Measurements from ENCODE around the gene KIF23.

Gene KIF23

DNA sequence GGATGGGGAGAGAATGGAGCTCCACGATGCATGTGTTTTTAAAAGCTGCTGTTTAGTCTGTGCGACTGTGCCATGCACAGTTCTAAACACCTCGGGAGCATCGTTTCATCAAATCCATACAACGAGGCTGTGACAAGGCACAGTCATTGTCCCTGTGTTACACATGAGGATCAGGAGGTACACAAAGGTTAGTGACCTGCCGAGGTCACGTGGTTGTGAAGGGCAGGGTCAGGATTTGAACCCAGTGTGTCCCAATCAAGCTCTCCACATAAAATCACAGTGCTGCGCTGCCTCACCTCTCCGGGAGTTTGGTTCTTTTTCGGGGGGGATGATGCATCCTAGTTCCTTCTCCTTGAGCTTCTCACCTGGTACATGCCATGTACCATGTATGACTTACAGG is 18.7 kb upstream of the KIF23 start:
- no peak overlapping the region for H2BK5ac ChIP-seq (ENCODE audit: low read length)
- H3K36me3 ChIP-seq (replicated peaks in 1 of 2; ENCODE audit: control insufficient read depth in 2 of 2, insufficient read depth in 2 of 2, low read length in 2 of 2): no peaks in the 10 kb centered on the region
- H2AK5ac ChIP-seq (ENCODE audit: low read depth, low read length): no peak overlapping the region
- H3K9me3 ChIP-seq (replicated peaks in 1 of 2; ENCODE audit: control insufficient read depth in 2 of 2, insufficient read depth in 1 of 2, low read depth in 1 of 2, low read length in 2 of 2): no peaks in the 10 kb centered on the region
- peaks cover 4 to 15% of the 10 kb centered on the region in 2 donors for H3K4me1 ChIP-seq (ENCODE audit: control insufficient read depth in 2 of 2, insufficient read depth in 1 of 2, low read depth in 1 of 2, low read length in 2 of 2)
- H2AFZ ChIP-seq (ENCODE audit: low read length): peak overlapping the region; percentile 91
- WGBS, 2 donors (ENCODE audit: extremely low coverage in 2 of 2, insufficient read length in 2 of 2, insufficient replicate concordance in 1 of 2): no CpG with 5 or more reads among the region's 10 CpGs
- no peak overlapping the region for H3K27ac ChIP-seq (replicated peaks; ENCODE audit: low read length)
- no peak overlapping the region for H3K4me2 ChIP-seq (ENCODE audit: insufficient read depth, low read length, poor library complexity, severe bottlenecking)
- no peak overlapping the region for H2BK12ac ChIP-seq (ENCODE audit: low read length)
- H3K79me1 ChIP-seq (ENCODE audit: low read depth, low read length): no peaks in the 10 kb centered on the region
- peaks cover 0 to 21% (median 0%) of the 10 kb centered on the region in 3 experiments for H3K27me3 ChIP-seq (ENCODE audit: control insufficient read depth in 3 of 3, insufficient read depth in 3 of 3, low read depth in 1 of 3, low read length in 3 of 3)
- no peak overlapping the region for H2BK15ac ChIP-seq (ENCODE audit: low read length)
- no peak overlapping the region for H3K23ac ChIP-seq (ENCODE audit: low read depth, low read length, poor library complexity)
- no peak overlapping the region for H4K91ac ChIP-seq (ENCODE audit: low read depth, low read length, poor library complexity)
- no peak overlapping the region for H3K18ac ChIP-seq (ENCODE audit: low read length)
- no peak overlapping the region for H3K9ac ChIP-seq (ENCODE audit: low read depth, low read length, poor library complexity)
- no peak for DNase-seq (ENCODE audit: low spot score)
- H3K4ac ChIP-seq (ENCODE audit: low read length): no peak overlapping the region
- H3K4me3 ChIP-seq (ENCODE audit: low read length in 2 of 2): no peak overlapping the region
- H4K8ac ChIP-seq (ENCODE audit: low read depth, low read length): no peak overlapping the region
- H3K14ac ChIP-seq (ENCODE audit: low read length): no peak overlapping the region
- H2BK120ac ChIP-seq (ENCODE audit: low read depth, low read length): no peak overlapping the region

DNA sequence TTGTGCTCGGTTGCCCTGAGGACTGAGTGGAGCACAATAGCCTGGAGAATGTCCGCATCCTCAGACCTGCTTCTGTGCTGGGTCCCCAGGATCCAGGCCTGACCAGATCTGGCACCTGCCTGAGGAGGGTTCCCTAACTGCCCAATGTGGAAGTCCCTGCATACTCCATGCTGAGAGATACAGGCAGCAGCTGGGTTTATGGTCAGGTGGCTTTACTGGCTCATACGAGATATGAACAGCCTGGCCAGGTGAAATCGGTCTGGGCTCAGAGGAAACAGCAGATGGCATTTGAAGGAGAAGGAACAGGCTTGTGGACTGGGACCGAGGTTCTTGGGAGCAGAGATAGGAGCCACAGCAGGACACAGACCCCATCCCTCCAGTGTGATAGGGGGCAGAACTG is 18.2 kb upstream of the KIF23 start:
- peaks cover 4 to 15% of the 10 kb centered on the region in 2 donors for H3K4me1 ChIP-seq (ENCODE audit: control insufficient read depth in 2 of 2, insufficient read depth in 1 of 2, low read depth in 1 of 2, low read length in 2 of 2)
- H2AFZ ChIP-seq (ENCODE audit: low read length): no peak overlapping the region
- H3K36me3 ChIP-seq (replicated peaks in 1 of 2; ENCODE audit: control insufficient read depth in 2 of 2, insufficient read depth in 2 of 2, low read length in 2 of 2): no peaks in the 10 kb centered on the region
- no peak overlapping the region for H3K4ac ChIP-seq (ENCODE audit: low read length)
- H4K91ac ChIP-seq (ENCODE audit: low read depth, low read length, poor library complexity): no peak overlapping the region
- H2BK120ac ChIP-seq (ENCODE audit: low read depth, low read length): no peak overlapping the region
- no peak overlapping the region for H3K14ac ChIP-seq (ENCODE audit: low read length)
- no peak overlapping the region for H4K8ac ChIP-seq (ENCODE audit: low read depth, low read length)
- H3K4me3 ChIP-seq (ENCODE audit: low read length in 2 of 2): no peak overlapping the region
- no peak for DNase-seq (ENCODE audit: low spot score)
- no peak overlapping the region for H3K27ac ChIP-seq (replicated peaks; ENCODE audit: low read length)
- H3K27me3 ChIP-seq (ENCODE audit: control insufficient read depth in 3 of 3, insufficient read depth in 3 of 3, low read depth in 1 of 3, low read length in 3 of 3): peaks cover 0 to 21% (median 0%) of the 10 kb centered on the region in 3 experiments
- no peak overlapping the region for H3K9ac ChIP-seq (ENCODE audit: low read depth, low read length, poor library complexity)
- H3K79me1 ChIP-seq (ENCODE audit: low read depth, low read length): no peaks in the 10 kb centered on the region
- WGBS, 2 donors (ENCODE audit: extremely low coverage in 2 of 2, insufficient read length in 2 of 2, insufficient replicate concordance in 1 of 2): no CpG with 5 or more reads among the region's 5 CpGs
- no peak overlapping the region for H2AK5ac ChIP-seq (ENCODE audit: low read depth, low read length)
- no peak overlapping the region for H2BK12ac ChIP-seq (ENCODE audit: low read length)
- no peak overlapping the region for H3K18ac ChIP-seq (ENCODE audit: low read length)
- H2BK15ac ChIP-seq (ENCODE audit: low read length): no peak overlapping the region
- no peak overlapping the region for H2BK5ac ChIP-seq (ENCODE audit: low read length)
- no peaks in the 10 kb centered on the region for H3K9me3 ChIP-seq (replicated peaks in 1 of 2; ENCODE audit: control insufficient read depth in 2 of 2, insufficient read depth in 1 of 2, low read depth in 1 of 2, low read length in 2 of 2)
- no peak overlapping the region for H3K4me2 ChIP-seq (ENCODE audit: insufficient read depth, low read length, poor library complexity, severe bottlenecking)
- H3K23ac ChIP-seq (ENCODE audit: low read depth, low read length, poor library complexity): no peak overlapping the region

DNA sequence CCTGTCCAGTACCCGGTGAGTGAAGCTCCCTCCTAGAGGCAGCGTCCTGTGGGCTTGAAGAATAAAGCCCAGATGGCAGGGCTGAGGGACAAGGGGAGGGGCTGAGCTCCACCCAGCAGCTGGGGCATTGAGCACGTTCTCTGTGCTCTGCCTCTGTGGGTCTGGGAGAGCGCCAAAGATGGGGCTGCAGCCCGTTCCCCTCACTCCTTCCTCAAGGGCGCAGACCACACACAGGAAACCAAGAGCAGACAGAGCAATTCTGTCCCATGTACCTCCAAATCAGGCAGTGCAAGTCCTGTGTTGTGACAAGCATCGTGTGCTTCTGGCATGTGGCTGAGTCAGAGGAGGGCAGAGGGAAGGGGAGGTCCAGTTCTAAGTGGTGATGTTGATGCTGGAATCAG is 15.7 kb upstream of the KIF23 start:
- WGBS, 2 donors (ENCODE audit: extremely low coverage in 2 of 2, insufficient read length in 2 of 2, insufficient replicate concordance in 1 of 2): no CpG with 5 or more reads among the region's 7 CpGs
- no peak overlapping the region for H3K4me3 ChIP-seq (ENCODE audit: low read length in 2 of 2)
- no peak overlapping the region for H2BK120ac ChIP-seq (ENCODE audit: low read depth, low read length)
- no peak overlapping the region for H2AFZ ChIP-seq (ENCODE audit: low read length)
- peaks cover 0 to 16% (median 0%) of the 10 kb centered on the region in 3 experiments for H3K27me3 ChIP-seq (ENCODE audit: control insufficient read depth in 3 of 3, insufficient read depth in 3 of 3, low read depth in 1 of 3, low read length in 3 of 3)
- H3K18ac ChIP-seq (ENCODE audit: low read length): no peak overlapping the region
- H3K4me2 ChIP-seq (ENCODE audit: insufficient read depth, low read length, poor library complexity, severe bottlenecking): no peak overlapping the region
- no peak overlapping the region for H3K14ac ChIP-seq (ENCODE audit: low read length)
- H4K8ac ChIP-seq (ENCODE audit: low read depth, low read length): no peak overlapping the region
- no peak for DNase-seq (ENCODE audit: low spot score)
- no peak overlapping the region for H3K23ac ChIP-seq (ENCODE audit: low read depth, low read length, poor library complexity)
- no peak overlapping the region for H3K27ac ChIP-seq (replicated peaks; ENCODE audit: low read length)
- H2BK15ac ChIP-seq (ENCODE audit: low read length): no peak overlapping the region
- H4K91ac ChIP-seq (ENCODE audit: low read depth, low read length, poor library complexity): no peak overlapping the region
- H2BK12ac ChIP-seq (ENCODE audit: low read length): no peak overlapping the region
- no peak overlapping the region for H3K9ac ChIP-seq (ENCODE audit: low read depth, low read length, poor library complexity)
- H3K36me3 ChIP-seq (replicated peaks in 1 of 2; ENCODE audit: control insufficient read depth in 2 of 2, insufficient read depth in 2 of 2, low read length in 2 of 2): no peaks in the 10 kb centered on the region
- H3K4me1 ChIP-seq (ENCODE audit: control insufficient read depth in 2 of 2, insufficient read depth in 1 of 2, low read depth in 1 of 2, low read length in 2 of 2): peaks cover 4 to 15% of the 10 kb centered on the region in 2 donors
- no peak overlapping the region for H3K4ac ChIP-seq (ENCODE audit: low read length)
- H2BK5ac ChIP-seq (ENCODE audit: low read length): no peak overlapping the region
- H2AK5ac ChIP-seq (ENCODE audit: low read depth, low read length): no peak overlapping the region
- no peaks in the 10 kb centered on the region for H3K79me1 ChIP-seq (ENCODE audit: low read depth, low read length)
- no peaks in the 10 kb centered on the region for H3K9me3 ChIP-seq (replicated peaks in 1 of 2; ENCODE audit: control insufficient read depth in 2 of 2, insufficient read depth in 1 of 2, low read depth in 1 of 2, low read length in 2 of 2)

DNA sequence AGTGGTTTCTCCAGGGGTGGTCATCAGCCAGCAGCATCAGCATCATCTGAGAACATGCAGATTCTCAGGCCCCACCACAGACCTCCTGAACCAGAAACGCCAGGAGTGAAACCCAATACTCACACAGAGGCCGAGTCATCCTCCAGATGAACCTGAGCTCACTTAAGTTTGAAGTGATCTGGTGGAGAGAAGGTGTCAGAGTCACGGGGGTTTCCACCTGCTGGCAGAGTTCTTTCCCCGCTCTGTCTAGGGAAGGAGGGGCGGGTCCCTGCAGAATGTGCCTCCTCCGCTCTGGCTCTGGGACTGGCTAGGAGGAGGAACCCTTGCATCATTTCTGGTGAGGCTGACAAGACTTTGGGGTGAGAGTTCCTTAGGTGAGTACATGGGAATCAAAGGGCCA is 13.3 kb upstream of the KIF23 start:
- no peaks in the 10 kb centered on the region for H3K79me1 ChIP-seq (ENCODE audit: low read depth, low read length)
- no peak overlapping the region for H2BK12ac ChIP-seq (ENCODE audit: low read length)
- peaks cover 0 to 3% (median 0%) of the 10 kb centered on the region in 3 experiments for H3K27me3 ChIP-seq (ENCODE audit: control insufficient read depth in 3 of 3, insufficient read depth in 3 of 3, low read depth in 1 of 3, low read length in 3 of 3)
- H3K9me3 ChIP-seq (replicated peaks in 1 of 2; ENCODE audit: control insufficient read depth in 2 of 2, insufficient read depth in 1 of 2, low read depth in 1 of 2, low read length in 2 of 2): no peaks in the 10 kb centered on the region
- no peak overlapping the region for H3K4me3 ChIP-seq (ENCODE audit: low read length in 2 of 2)
- no peak for DNase-seq (ENCODE audit: low spot score)
- no peaks in the 10 kb centered on the region for H3K36me3 ChIP-seq (replicated peaks in 1 of 2; ENCODE audit: control insufficient read depth in 2 of 2, insufficient read depth in 2 of 2, low read length in 2 of 2)
- no CpG with 5 or more reads among the region's 6 CpGs for WGBS, 2 donors (ENCODE audit: extremely low coverage in 2 of 2, insufficient read length in 2 of 2, insufficient replicate concordance in 1 of 2)
- peaks cover 0 to 4% of the 10 kb centered on the region in 2 donors for H3K4me1 ChIP-seq (ENCODE audit: control insufficient read depth in 2 of 2, insufficient read depth in 1 of 2, low read depth in 1 of 2, low read length in 2 of 2)
- H3K9ac ChIP-seq (ENCODE audit: low read depth, low read length, poor library complexity): no peak overlapping the region
- H2BK120ac ChIP-seq (ENCODE audit: low read depth, low read length): no peak overlapping the region
- H3K14ac ChIP-seq (ENCODE audit: low read length): no peak overlapping the region
- no peak overlapping the region for H2BK15ac ChIP-seq (ENCODE audit: low read length)
- no peak overlapping the region for H2AFZ ChIP-seq (ENCODE audit: low read length)
- H3K4ac ChIP-seq (ENCODE audit: low read length): no peak overlapping the region
- no peak overlapping the region for H3K27ac ChIP-seq (replicated peaks; ENCODE audit: low read length)
- H2BK5ac ChIP-seq (ENCODE audit: low read length): no peak overlapping the region
- H4K8ac ChIP-seq (ENCODE audit: low read depth, low read length): no peak overlapping the region
- H2AK5ac ChIP-seq (ENCODE audit: low read depth, low read length): no peak overlapping the region
- no peak overlapping the region for H3K18ac ChIP-seq (ENCODE audit: low read length)
- H3K4me2 ChIP-seq (ENCODE audit: insufficient read depth, low read length, poor library complexity, severe bottlenecking): no peak overlapping the region
- no peak overlapping the region for H4K91ac ChIP-seq (ENCODE audit: low read depth, low read length, poor library complexity)
- H3K23ac ChIP-seq (ENCODE audit: low read depth, low read length, poor library complexity): no peak overlapping the region

Measured in neuronal stem cell (in vitro differentiated cells).